Karpas-422 (cell line): ENCODE data around the gene GNAQ. TPM values are rescaled to one million over a fixed set of nuclear protein-coding genes. Genes with fewer than 3 reads are reported as not detected.

ENCODE experiments used
- DNase-seq: peaks from one replicate; pipeline ENCODE4 v3.0.0-alpha.2; 2015
- H2AFZ ChIP-seq: fragments of 200-600 bp; sonication (generic); 2 replicates; pipeline ENCODE4 v1.6.1; 2014; ENCODE audit warnings: antibody characterized with exemption, low read length, mixed read lengths
- H3K27ac ChIP-seq: fragments of 200-600 bp; sonication (generic); 2 replicates; pipeline ENCODE4 v1.5.1; 2014; ENCODE audit warnings: mild to moderate bottlenecking, low read length, moderate library complexity
- H3K27me3 ChIP-seq: fragments of 200-600 bp; sonication (generic); 2 replicates; pipeline ENCODE4 v1.6.1; 2014; ENCODE audit warnings: low read length, mixed read lengths
- H3K36me3 ChIP-seq: fragments of 200-600 bp; sonication (generic); 2 replicates; pipeline ENCODE4 v1.6.1; 2014; ENCODE audit warnings: low read length, mixed read lengths; ENCODE audit not compliant: insufficient read depth
- H3K4me1 ChIP-seq: fragments of 200-600 bp; sonication (generic); 2 replicates; pipeline ENCODE4 v1.6.1; 2014; ENCODE audit warnings: mild to moderate bottlenecking, low read length, mixed read lengths
- H3K4me2 ChIP-seq: fragments of 200-600 bp; sonication (generic); 2 replicates; pipeline ENCODE4 v1.6.1; 2014; ENCODE audit warnings: low read length, low read depth, mild to moderate bottlenecking; ENCODE audit not compliant: poor library complexity, severe bottlenecking
- H3K4me3 ChIP-seq: fragments of 200-600 bp; sonication (generic); 2 replicates; pipeline ENCODE4 v1.5.1; 2014; ENCODE audit warnings: mild to moderate bottlenecking, antibody characterized with exemption, low read length, mixed read lengths
- H3K79me2 ChIP-seq: fragments of 200-600 bp; sonication (generic); 2 replicates; pipeline ENCODE4 v1.6.1; 2014; ENCODE audit warnings: mild to moderate bottlenecking, low read length, mixed read lengths
- H3K9ac ChIP-seq: fragments of 200-600 bp; sonication (generic); 2 replicates; pipeline ENCODE4 v1.6.0; 2014; ENCODE audit warnings: low read length
- H3K9me2 ChIP-seq: fragments of 200-600 bp; sonication (generic), shearing (Covaris generic); replicated peaks from 2 replicates; pipeline ENCODE4 v1.6.0; 2014; ENCODE audit warnings: mild to moderate bottlenecking, low read length, moderate library complexity; ENCODE audit not compliant: insufficient read depth
- H3K9me3 ChIP-seq: fragments of 300-700, 200-600 bp; sonication (generic); 2 replicates; pipeline ENCODE4 v1.6.1; 2014; ENCODE audit warnings: low read length, mixed read lengths
- H4K20me1 ChIP-seq: fragments of 200-600 bp; sonication (generic); 2 replicates; pipeline ENCODE4 v1.6.1; 2014; ENCODE audit warnings: mild to moderate bottlenecking, antibody characterized with exemption, low read length, low read depth; ENCODE audit not compliant: insufficient read depth
- total RNA-seq: library from RNA; depleted of rRNA; stranded (reverse); fragments of >200 nt; shearing (Covaris generic); gene quantifications from 2 replicates; pipeline ENCODE4 v1.2.3, GENCODE V29; 2014; ENCODE audit warnings: low replicate concordance

GNAQ gene
- total RNA-seq, 1 experiment from 2014 or later, result not detected

DNA sequence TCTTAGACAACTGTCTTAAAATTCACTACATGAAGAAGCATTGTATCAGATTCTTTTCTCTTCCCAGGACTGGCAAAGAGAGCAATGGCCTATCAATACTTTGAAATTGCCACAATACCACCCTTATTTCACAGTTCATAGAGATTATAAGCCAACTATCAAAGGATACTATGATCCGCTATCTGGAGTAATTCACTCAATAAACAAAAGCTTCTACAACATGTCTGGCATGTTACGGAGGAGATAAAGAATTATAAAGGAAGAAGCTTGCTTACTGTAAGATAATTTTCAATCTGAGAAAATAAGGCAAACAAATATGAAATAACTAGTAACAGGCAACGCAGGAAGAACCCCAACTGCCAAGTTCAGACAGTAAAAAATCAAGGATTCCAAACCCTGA, 114.8 kb downstream of the GNAQ start:
- H3K9ac ChIP-seq, result no peak overlapping the region
- no peak overlapping the region for H2AFZ ChIP-seq
- no peaks in the 10 kb centered on the region; the same call in 1 of the 2 replicates for H3K27me3 ChIP-seq
- no peak overlapping the region for H3K4me3 ChIP-seq
- H4K20me1 ChIP-seq, result no peaks in the 10 kb centered on the region
- H3K79me2 ChIP-seq, result no peaks in the 10 kb centered on the region
- H3K27ac ChIP-seq, result no peak overlapping the region
- H3K9me3 ChIP-seq, result no peaks in the 10 kb centered on the region
- H3K36me3 ChIP-seq, result no peaks in the 10 kb centered on the region
- no peak overlapping the region for H3K4me2 ChIP-seq
- H3K4me1 ChIP-seq, result no peaks in the 10 kb centered on the region
- H3K9me2 ChIP-seq, result no peaks in the 10 kb centered on the region
- no peak for DNase-seq

DNA sequence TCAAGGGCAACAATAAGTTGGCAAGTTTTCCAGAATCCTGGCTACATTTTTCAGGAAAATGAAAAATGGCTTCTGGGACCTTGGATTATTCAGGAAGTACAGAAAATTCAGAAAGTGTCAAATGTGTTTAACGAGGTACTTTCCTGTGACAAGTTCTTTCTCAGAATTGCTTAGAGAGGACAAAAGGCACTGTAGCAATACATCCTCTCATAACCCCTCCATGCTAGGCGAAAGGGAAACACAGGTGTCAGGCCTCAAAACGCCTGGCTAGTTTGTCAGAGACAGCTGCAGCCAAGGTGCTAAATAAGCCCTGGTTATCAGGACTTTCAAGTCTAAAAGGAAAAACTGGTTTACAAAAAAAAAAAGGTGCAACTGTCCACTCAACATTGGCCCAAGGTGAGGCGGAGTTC, 115.2 kb downstream of the GNAQ start:
- no peaks in the 10 kb centered on the region for H3K4me1 ChIP-seq
- H3K9me2 ChIP-seq, result no peaks in the 10 kb centered on the region
- no peak overlapping the region for H3K9ac ChIP-seq
- no peak for DNase-seq
- no peak overlapping the region for H2AFZ ChIP-seq
- no peaks in the 10 kb centered on the region for H3K36me3 ChIP-seq
- H3K9me3 ChIP-seq, result no peaks in the 10 kb centered on the region
- no peak overlapping the region for H3K4me3 ChIP-seq
- H4K20me1 ChIP-seq, result no peaks in the 10 kb centered on the region
- H3K27me3 ChIP-seq, result no peaks in the 10 kb centered on the region; the same call in 1 of the 2 replicates
- no peaks in the 10 kb centered on the region for H3K79me2 ChIP-seq
- no peak overlapping the region for H3K27ac ChIP-seq
- no peak overlapping the region for H3K4me2 ChIP-seq

DNA sequence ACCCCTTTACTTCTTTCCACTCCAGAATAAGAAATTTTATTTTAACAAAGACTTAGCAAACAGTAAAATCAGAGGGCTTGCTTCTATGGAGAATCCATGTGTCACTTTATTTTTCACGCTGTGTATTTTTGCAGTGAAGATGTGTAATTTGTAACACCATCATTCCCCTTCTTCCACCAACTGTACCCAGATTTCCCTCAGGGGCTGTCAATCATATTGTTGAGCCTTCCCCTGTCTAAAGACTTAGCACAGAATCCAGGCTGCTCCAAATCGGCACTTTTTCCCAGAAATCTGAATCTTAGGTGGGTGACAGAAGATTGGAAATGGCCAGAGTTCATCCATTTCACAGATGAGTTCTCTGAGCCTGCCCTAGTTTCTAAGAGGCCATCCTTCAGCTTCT, 115.9 kb downstream of the GNAQ start:
- H3K4me3 ChIP-seq, result no peak overlapping the region
- no peak overlapping the region for H3K9ac ChIP-seq
- H3K9me2 ChIP-seq, result no peaks in the 10 kb centered on the region
- H4K20me1 ChIP-seq, result no peaks in the 10 kb centered on the region
- no peaks in the 10 kb centered on the region for H3K79me2 ChIP-seq
- no peak for DNase-seq
- H3K9me3 ChIP-seq, result no peaks in the 10 kb centered on the region
- H3K4me2 ChIP-seq, result no peak overlapping the region
- H3K36me3 ChIP-seq, result no peaks in the 10 kb centered on the region
- H3K27ac ChIP-seq, result no peak overlapping the region
- no peaks in the 10 kb centered on the region; the same call in 1 of the 2 replicates for H3K27me3 ChIP-seq
- H3K4me1 ChIP-seq, result no peaks in the 10 kb centered on the region
- no peak overlapping the region for H2AFZ ChIP-seq

DNA sequence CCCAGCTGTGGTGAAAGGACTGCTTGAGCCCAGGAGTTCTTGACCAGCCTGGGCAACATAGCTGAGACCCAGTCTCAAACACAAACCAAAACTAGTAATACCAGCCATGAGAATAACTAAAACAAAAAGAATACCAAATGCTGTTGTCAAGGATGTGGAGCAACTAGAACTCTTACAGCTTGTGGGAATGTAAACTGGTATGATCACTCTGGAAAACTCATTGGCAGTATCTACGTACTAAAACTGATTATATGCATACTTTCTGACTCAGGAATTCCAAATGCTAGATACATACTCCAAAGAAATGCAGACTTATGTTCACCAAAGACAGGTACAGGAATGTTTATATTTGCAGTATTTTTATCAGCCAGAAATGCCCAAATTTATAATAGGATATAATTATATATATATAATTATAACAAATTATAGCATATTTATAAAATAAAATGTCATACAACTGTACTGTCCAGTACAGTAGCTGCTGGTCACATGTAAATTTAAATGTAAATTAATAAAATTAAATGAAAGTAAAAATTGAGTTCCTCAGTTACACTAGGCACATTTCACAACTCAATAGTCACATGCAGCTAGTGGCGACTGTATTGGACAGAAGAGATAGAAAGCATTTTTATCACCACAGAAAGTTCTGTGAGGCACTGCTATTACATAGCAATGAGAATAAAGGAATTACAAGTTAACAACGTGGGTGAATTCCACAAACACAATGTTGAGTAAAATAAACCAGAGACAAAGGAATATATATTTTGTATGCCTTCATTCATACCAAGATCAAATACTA, 118.5 kb downstream of the GNAQ start:
- Histone ChIP-seq H3K27me3 (no peaks in the 10 kb centered on the region; the same call in 1 of the 2 replicates), H4K20me1 (no peaks in the 10 kb centered on the region), H3K9me3 (no peaks in the 10 kb centered on the region), H3K4me3 (no peak overlapping the region), H3K27ac (no peak overlapping the region), H3K9me2 (no peaks in the 10 kb centered on the region), H3K4me1 (no peaks in the 10 kb centered on the region), H3K36me3 (no peaks in the 10 kb centered on the region), H3K79me2 (no peaks in the 10 kb centered on the region), H3K4me2 (no peak overlapping the region), H3K9ac (no peak overlapping the region), H2AFZ (no peak overlapping the region)
- no peak for DNase-seq

DNA sequence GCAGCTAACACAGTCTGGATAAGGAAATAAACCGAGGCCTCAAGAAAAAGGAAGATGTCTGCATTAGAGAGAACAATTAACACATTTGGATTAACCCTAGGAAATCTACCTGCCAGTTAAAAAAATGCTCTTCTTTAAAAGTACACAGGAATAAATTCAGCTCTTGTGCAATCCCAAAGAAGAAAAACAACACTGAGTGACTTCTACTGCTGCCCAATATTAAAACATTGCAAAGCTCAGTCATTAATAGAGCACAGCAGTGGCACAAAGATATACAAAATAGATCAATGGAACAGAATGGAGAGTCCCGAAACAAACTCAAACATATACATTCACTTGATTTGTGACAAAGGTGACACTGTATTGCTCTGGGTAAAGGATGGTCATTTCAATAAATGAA, 119.7 kb downstream of the GNAQ start:
- Histone ChIP-seq H3K4me3 (no peak overlapping the region), H3K27me3 (no peaks in the 10 kb centered on the region; the same call in 1 of the 2 replicates), H3K9me2 (no peaks in the 10 kb centered on the region), H3K4me2 (no peak overlapping the region), H3K4me1 (no peaks in the 10 kb centered on the region), H3K9me3 (no peaks in the 10 kb centered on the region), H2AFZ (no peak overlapping the region), H3K79me2 (no peaks in the 10 kb centered on the region), H3K27ac (no peak overlapping the region), H4K20me1 (no peaks in the 10 kb centered on the region), H3K36me3 (no peaks in the 10 kb centered on the region), H3K9ac (no peak overlapping the region)
- no peak for DNase-seq

DNA sequence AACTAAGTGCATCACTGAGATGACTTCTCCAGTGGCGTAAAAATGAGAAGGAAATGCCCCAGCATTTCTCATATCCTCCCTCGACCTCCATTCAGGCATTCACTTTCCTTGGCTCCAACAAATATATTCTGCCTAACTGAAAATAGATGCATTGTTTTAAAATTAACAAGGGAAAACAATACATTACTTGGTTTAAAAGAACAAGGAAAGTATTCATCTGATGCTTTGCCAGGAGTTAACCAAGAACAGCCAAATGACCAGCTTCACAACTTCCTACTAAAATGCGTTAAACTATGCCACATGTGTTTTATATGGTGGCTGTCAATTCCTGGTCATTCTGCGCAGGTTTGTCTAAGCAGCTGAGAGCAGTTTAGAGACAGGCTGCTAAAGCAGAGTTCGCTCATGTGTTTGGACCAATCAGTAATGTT, 121.4 kb downstream of the GNAQ start:
- Histone ChIP-seq H3K9me3 (no peaks in the 10 kb centered on the region), H3K4me2 (no peak overlapping the region), H3K27ac (no peak overlapping the region), H3K9me2 (no peaks in the 10 kb centered on the region), H4K20me1 (no peaks in the 10 kb centered on the region), H3K4me3 (no peak overlapping the region), H3K79me2 (no peaks in the 10 kb centered on the region), H3K36me3 (no peaks in the 10 kb centered on the region), H3K4me1 (no peaks in the 10 kb centered on the region), H2AFZ (no peak overlapping the region), H3K27me3 (no peaks in the 10 kb centered on the region), H3K9ac (no peak overlapping the region)
- no peak for DNase-seq

DNA sequence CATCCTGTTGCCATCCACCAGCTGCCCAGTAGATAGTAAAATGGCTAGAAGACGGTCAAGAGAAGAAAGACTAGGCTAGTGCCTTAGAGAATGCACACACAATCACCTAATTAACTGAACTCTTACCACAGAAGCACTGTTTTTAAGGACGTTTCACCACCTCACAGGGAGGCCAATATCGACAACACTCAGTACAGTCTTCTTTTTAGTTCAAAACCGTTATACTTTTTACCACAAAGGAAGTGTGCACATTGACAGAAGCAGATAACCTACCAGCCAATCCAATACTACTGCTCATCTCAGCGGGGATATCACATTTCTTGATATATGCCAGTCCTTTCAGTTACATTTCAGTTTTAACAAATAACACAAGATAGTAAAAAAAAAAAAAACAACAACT, 122.3 kb downstream of the GNAQ start:
- Histone ChIP-seq H3K9ac (no peak overlapping the region), H2AFZ (no peak overlapping the region), H3K4me2 (no peak overlapping the region), H3K27ac (no peak overlapping the region), H3K9me3 (no peaks in the 10 kb centered on the region), H3K4me1 (no peaks in the 10 kb centered on the region), H3K79me2 (no peaks in the 10 kb centered on the region), H4K20me1 (no peaks in the 10 kb centered on the region), H3K9me2 (no peaks in the 10 kb centered on the region), H3K4me3 (no peak overlapping the region), H3K36me3 (no peaks in the 10 kb centered on the region), H3K27me3 (no peaks in the 10 kb centered on the region)
- no peak for DNase-seq

DNA sequence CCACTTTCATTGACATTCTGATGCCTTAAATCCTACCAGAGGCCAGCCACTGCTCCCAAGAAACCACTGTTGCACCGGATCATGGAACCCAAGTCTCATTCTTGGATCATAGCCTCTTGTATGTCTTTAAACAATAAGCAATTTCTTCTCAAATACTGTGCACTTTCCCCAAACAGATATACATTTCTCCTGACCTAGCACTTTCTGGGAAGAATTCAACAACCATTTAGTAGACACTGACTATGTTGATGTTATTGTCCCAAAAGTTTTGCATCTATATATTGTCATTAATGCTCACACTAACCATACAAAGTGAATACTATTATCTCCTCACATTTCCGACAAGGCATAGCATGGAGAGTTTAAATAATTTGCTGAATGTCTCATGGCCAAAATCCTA, 123.3 kb downstream of the GNAQ start:
- Histone ChIP-seq H4K20me1 (no peaks in the 10 kb centered on the region), H2AFZ (no peak overlapping the region), H3K4me3 (no peak overlapping the region), H3K36me3 (no peaks in the 10 kb centered on the region), H3K4me1 (no peaks in the 10 kb centered on the region), H3K79me2 (no peaks in the 10 kb centered on the region), H3K27me3 (no peaks in the 10 kb centered on the region), H3K9me3 (no peaks in the 10 kb centered on the region), H3K4me2 (no peak overlapping the region), H3K9ac (no peak overlapping the region), H3K9me2 (no peaks in the 10 kb centered on the region), H3K27ac (no peak overlapping the region)
- no peak for DNase-seq
